Effector memory CD4-positive, alpha-beta T cell (primary cell): ENCODE measurements around the gene SLC44A1.

Experiments used
- DNase-seq, 3 donors: peaks; one replicate each; pipeline ENCODE4 v3.0.0-alpha.2; 2020
- H3K27ac ChIP-seq: 2 replicates; pipeline ENCODE4 v1.7.0; 2013; ENCODE audit warnings: mild to moderate bottlenecking, low read length, moderate library complexity; ENCODE audit not compliant: insufficient read depth, poor library complexity, severe bottlenecking
- H3K27me3 ChIP-seq: replicated peaks from 2 replicates; pipeline ENCODE4 v1.7.0; 2013; ENCODE audit warnings: mild to moderate bottlenecking, low read length; ENCODE audit not compliant: insufficient read depth, control insufficient read depth, poor library complexity, severe bottlenecking
- H3K36me3 ChIP-seq: 2 replicates; pipeline ENCODE4 v1.7.0; 2013; ENCODE audit warnings: mild to moderate bottlenecking, low read length, moderate library complexity; ENCODE audit not compliant: control insufficient read depth, insufficient read depth
- H3K4me1 ChIP-seq: 2 replicates; pipeline ENCODE4 v1.7.0; 2013; ENCODE audit warnings: low read length, mild to moderate bottlenecking; ENCODE audit not compliant: control insufficient read depth, insufficient read depth, poor library complexity, severe bottlenecking
- H3K4me3 ChIP-seq: 2 replicates; pipeline ENCODE4 v1.7.0; 2013; ENCODE audit warnings: low read length, low read depth, mild to moderate bottlenecking; ENCODE audit not compliant: insufficient read depth, poor library complexity, severe bottlenecking
- H3K9me3 ChIP-seq: 2 replicates; pipeline ENCODE4 v1.7.0; 2013; ENCODE audit warnings: mild to moderate bottlenecking, low read length, moderate library complexity; ENCODE audit not compliant: control insufficient read depth

Gene SLC44A1

DNA sequence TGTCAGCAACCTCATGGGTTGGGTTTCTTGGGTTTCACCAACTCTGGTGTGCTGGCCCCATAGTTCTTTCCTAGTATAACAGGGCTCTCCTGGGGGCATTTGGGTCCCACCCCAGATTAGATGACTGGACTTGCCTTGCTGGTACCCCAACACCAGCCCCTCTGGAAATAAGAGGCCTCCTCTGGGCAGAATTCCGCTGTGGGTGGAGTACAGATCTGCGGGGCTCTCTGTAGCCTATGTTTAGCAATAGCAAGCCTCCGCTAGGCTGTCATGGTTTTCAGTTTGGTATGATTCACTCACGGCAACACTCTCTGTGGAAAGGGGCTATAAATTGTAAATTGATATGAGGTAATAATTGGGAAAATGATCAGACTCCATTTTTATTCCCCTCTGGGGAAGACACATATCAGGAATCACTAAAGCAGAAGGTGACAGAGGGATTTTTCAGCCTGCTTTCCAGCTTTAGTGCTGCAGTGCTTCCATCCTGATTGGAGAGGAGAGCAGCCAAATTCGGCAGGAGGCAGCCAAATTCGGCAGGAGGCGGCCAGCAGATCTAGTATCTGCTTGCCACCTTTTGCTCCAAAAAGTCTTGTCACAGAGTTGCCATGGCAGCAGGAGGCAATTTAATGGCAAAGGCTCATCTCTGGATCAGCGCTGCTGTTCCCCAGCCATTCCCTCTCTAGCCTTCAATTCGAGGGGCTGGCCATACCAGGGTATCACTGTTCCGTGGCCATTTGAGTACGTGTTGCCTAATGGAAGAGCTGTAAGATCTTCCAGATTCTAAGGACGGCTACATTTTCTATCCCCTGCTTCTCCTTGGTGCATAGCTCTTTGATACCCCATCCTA, 84.6 kb downstream of the SLC44A1 start:
- Histone ChIP-seq H3K27ac (no peak overlapping the region), H3K9me3 (no peaks in the 10 kb centered on the region), H3K4me1 (no peaks in the 10 kb centered on the region), H3K27me3 (no peaks in the 10 kb centered on the region), H3K4me3 (no peak overlapping the region), H3K36me3 (no peaks in the 10 kb centered on the region)
- no peak for DNase-seq

DNA sequence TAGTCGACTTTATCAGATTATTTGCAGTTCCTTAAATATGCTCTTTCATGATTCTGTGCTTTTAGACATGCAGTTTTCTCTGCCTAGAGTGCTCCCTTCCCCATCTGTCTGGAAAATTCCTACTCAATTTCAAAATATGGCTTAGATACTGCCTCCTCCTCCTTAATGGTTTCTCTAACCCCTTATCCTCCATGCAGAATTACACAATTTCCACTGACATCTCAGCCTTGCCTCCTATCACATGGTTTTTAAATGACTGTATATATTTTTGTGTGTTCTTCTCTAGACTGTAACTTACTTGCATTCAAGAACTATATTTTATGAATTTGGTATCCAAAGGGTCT, 85.2 kb downstream of the SLC44A1 start:
- Histone ChIP-seq H3K9me3 (no peaks in the 10 kb centered on the region), H3K4me1 (no peaks in the 10 kb centered on the region), H3K27me3 (no peaks in the 10 kb centered on the region), H3K4me3 (no peak overlapping the region), H3K27ac (no peak overlapping the region), H3K36me3 (no peaks in the 10 kb centered on the region)
- DNase-seq: no peak

DNA sequence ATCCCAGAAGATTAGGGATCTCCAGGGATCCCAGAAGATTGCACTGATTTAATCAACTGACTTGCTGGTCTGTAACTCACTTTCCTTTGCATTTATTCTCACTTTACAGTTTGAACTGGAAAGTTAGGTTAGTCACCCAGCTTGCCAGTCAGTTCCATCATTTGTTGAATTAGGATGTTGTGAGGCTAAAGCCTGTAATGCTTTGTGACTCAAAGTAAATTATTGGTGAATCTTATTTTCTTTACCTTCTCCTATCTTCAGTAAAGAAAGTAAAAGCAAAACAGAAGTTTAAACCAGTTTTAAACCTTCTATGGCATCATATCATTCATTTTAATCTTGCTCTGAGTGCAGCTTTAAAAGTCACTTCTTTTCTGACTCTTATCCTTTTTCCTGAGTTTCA, 85.8 kb downstream of the SLC44A1 start:
- H3K4me3 ChIP-seq: no peak overlapping the region
- H3K27ac ChIP-seq: no peak overlapping the region
- H3K9me3 ChIP-seq: no peaks in the 10 kb centered on the region
- no peak for DNase-seq
- no peaks in the 10 kb centered on the region for H3K36me3 ChIP-seq
- H3K4me1 ChIP-seq: no peaks in the 10 kb centered on the region
- H3K27me3 ChIP-seq: no peaks in the 10 kb centered on the region

DNA sequence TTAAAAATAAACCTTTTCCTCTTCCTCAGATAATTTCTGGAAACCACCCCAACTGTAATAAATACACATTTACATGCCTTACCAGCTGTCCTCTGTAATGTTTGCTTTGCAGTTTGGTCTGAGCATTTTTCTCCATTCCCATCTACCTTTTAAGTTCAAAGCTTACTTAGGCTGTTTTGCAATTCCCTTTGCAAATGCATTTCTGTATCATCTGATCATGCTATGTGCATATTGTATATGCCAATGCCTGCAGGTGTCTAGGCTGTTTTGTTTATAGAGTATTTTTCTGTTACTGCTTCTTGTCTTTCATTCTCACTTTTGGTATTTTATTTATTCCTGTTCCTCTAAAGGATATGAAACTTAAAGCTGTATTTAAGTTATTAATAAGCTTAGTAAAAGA, 86.3 kb downstream of the SLC44A1 start:
- Histone ChIP-seq H3K27ac (no peak overlapping the region), H3K27me3 (no peaks in the 10 kb centered on the region), H3K4me1 (no peaks in the 10 kb centered on the region), H3K36me3 (no peaks in the 10 kb centered on the region), H3K9me3 (no peaks in the 10 kb centered on the region), H3K4me3 (no peak overlapping the region)
- no peak for DNase-seq

DNA sequence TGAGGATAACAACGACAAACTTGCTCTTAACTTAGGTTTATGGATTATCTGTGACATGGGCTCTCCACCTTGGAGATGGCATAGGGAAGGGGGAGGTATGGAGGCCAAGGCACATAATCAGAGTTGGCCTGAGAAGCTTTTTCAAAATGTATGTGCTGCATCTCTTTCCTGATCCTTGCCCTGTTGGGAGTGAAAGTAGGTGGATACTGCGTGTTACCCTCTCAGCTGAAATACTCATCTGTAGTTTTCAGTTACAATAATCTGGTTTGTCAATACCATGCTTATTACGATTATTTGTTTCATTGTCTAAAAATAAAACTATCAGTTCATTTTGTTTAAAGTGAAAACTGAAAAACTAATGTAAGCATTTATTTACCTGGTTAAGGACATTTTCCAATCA, 86.7 kb downstream of the SLC44A1 start:
- Histone ChIP-seq H3K27me3 (no peaks in the 10 kb centered on the region), H3K36me3 (no peaks in the 10 kb centered on the region), H3K4me1 (no peaks in the 10 kb centered on the region), H3K4me3 (no peak overlapping the region), H3K9me3 (no peaks in the 10 kb centered on the region), H3K27ac (no peak overlapping the region)
- DNase-seq: no peak

DNA sequence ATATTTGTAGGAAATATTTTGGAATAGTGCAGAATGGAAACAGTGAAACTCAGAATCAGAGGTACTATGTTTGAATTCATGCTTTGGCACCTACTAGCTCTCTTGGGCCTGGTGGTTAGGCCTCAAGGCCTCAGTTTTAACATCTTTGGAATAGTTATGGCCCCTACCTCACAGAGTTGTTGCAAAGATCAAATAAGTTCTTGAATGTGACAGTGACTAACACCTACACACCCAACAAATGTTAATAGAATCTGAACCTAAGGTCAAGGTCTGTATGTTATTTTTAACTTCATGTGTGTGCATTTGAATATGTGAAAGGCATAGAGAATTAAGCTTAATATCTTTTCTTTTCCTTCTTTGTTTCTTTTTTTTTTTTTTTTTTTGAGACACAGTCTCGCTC, 87.3 kb downstream of the SLC44A1 start:
- no peak overlapping the region for H3K27ac ChIP-seq

DNA sequence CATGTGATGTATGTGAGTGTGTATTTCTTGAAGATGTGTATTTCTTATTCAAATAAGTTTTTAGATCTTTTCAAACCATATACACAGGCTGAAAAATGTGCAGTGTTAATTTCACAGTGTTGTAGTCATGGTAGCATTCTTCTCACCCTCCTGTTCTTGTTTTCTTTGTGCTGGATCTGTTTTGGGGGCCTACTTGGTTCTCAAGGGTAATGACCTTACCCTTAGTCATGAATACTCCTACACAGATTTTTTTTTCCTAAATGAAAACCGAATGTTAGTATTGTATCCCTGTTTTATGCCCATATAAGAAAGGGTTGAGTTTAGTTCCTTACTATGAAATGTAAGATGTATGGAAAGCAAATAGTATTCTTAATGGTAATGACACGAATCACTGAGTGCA, 88.0 kb downstream of the SLC44A1 start:
- DNase-seq: no peak

More for the DNA sequence above, 87.3 kb downstream of the SLC44A1 start:
- Histone ChIP-seq H3K27me3 (no peaks in the 10 kb centered on the region), H3K4me1 (no peaks in the 10 kb centered on the region), H3K36me3 (no peaks in the 10 kb centered on the region), H3K4me3 (no peak overlapping the region), H3K9me3 (no peaks in the 10 kb centered on the region)
- DNase-seq: no peak

DNA sequence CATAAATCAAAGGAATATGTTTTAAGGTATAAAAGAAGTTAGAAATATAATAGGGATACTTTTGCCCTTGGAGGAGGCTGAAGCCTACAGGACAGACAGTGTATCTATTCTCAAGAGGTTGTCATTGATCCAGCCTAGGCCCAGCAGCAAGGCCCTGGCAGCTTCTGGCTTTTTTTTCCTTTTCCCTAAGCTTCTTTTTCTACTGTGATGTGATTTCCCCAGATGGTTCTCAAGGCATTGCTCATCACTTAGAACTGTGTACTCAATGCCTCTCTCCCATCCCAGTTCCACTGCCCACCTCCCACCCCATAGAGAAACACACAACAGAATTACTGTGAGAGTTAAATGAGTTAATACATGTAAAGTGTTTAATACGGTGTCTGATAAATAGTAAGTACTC, 88.6 kb downstream of the SLC44A1 start:
- Histone ChIP-seq H3K4me1 (no peaks in the 10 kb centered on the region), H3K9me3 (no peaks in the 10 kb centered on the region), H3K27ac (no peak overlapping the region), H3K27me3 (no peaks in the 10 kb centered on the region), H3K4me3 (no peak overlapping the region), H3K36me3 (peaks cover 6% of the 10 kb centered on the region)
- DNase-seq: no peak

More for the DNA sequence above, 88.0 kb downstream of the SLC44A1 start:
- H3K36me3 ChIP-seq: peaks cover 3% of the 10 kb centered on the region
- H3K4me1 ChIP-seq: no peaks in the 10 kb centered on the region
- no peaks in the 10 kb centered on the region for H3K9me3 ChIP-seq
- H3K27me3 ChIP-seq: no peaks in the 10 kb centered on the region
- no peak overlapping the region for H3K4me3 ChIP-seq
- H3K27ac ChIP-seq: no peak overlapping the region

DNA sequence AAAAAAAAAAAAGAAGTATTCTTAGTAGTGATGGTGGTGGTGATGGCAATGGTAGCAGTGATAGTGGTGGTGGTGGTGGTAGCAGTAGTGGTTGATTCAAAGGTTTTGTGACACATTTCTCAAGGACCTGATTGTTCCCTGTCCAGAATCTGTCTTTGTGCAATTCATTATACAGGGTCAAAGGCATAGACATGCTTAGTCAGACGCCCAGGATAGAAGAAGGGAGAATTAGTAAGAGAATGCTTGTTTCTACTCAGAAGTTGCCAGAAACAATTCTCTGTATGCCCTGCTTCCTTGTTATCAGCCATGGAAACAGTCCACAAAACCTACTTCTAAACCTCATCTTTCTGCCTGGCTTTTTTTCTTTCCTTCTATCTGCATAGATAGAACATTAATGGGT, 89.4 kb downstream of the SLC44A1 start:
- peaks cover 6% of the 10 kb centered on the region for H3K36me3 ChIP-seq

DNA sequence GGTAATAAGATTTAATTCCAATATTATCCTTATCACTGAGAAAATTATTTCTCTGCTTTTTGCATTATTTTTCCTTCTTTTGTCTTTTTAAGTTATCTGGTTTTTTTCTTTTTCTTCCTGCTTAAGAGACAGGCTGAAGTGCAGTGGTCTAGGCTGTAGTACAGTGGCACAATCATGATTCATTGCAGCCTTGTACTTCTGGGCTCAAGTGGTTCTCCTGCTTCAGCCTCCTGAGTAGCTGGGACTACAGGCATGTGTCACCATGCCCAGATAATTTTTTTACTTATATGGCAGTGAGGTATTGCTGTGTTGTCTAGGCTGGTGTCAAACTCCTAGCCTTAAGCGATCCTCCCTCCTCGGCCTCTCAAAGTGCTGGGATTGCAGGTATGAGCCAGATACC, 93.9 kb downstream of the SLC44A1 start:
- Histone ChIP-seq H3K27me3 (no peaks in the 10 kb centered on the region), H3K9me3 (no peaks in the 10 kb centered on the region), H3K36me3 (peaks cover 6% of the 10 kb centered on the region), H3K27ac (no peak overlapping the region), H3K4me3 (no peak overlapping the region), H3K4me1 (no peaks in the 10 kb centered on the region)
- DNase-seq: no peak

More for the DNA sequence above, 89.4 kb downstream of the SLC44A1 start:
- H3K27me3 ChIP-seq: no peaks in the 10 kb centered on the region
- no peaks in the 10 kb centered on the region for H3K4me1 ChIP-seq
- no peaks in the 10 kb centered on the region for H3K9me3 ChIP-seq
- no peak overlapping the region for H3K4me3 ChIP-seq
- no peak overlapping the region for H3K27ac ChIP-seq
- no peak for DNase-seq
